HG03066 (cell line): Measurements from ENCODE around the gene LMOD1.
"Not testable (repeated sequence)": the region's sequence is repeated elsewhere in the genome, so short reads cannot be mapped to it uniquely, and the experiment has no call there.

Experiments
- ATAC-seq: cut with Tn5 transposase; IDR thresholded peaks from one replicate; pipeline ENCODE4 v1.9.1; 2021; ENCODE audit warnings: low read depth; ENCODE audit not compliant: unreplicated experiment

Gene LMOD1

DNA sequence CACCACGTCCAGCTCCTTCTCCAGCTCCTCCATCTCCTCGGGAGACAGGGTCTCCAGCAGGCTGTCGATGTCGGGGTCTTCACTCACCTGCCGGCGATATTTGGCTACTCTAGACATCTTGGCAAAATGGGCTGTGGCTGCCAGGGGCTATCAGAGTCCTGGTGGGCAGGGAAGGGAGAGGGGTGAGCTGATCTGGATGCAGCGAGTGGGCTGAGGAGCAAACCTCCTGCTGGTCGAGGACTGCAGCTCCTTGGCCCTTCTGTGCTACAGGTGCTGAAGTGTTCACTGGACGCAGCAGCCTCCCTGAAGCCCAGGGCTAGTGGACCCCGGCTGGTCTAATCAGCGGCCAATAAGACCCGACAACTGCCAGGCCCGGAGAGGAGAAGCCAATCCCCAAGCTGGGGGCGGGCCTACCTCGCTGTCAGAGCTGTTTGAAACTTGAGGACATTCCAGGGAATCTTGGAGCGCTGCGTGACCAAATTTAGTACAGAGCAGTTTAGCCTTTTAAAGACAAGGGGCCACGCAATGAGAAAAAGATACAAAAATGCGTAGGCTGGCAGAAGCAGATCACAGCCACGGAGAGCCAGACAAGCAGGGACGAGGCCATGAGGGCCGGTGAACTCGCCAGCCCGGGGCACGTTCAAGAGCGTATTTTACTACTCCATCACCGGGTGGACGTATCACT lies at the start of gene LMOD1:
TSS of gene LMOD1 (minus strand) at position 325 of the 685 bp plus-strand sequence. CDS start at position 117, 208 bp downstream.
- ATAC-seq: no peak

DNA sequence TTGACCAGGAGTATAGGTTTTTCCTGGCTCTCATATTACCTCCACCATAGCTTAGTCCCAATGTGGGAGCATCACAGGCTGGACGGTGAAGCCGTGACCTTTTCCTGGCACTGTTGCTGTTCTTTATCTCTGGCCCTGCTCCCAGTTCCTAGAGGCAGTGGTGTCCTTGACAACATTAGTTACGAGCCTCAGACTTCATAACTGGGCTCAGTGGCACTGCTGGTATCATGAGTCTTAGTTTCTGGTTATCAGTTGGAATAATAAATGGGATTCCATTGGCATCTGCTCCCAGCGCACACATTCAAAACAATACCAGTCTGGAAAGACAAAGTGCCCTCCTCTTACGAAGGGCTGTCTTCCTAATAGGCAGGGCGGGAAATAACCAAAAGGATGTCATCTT lies 44.1 kb upstream of the LMOD1 start:
- ATAC-seq: no peak

DNA sequence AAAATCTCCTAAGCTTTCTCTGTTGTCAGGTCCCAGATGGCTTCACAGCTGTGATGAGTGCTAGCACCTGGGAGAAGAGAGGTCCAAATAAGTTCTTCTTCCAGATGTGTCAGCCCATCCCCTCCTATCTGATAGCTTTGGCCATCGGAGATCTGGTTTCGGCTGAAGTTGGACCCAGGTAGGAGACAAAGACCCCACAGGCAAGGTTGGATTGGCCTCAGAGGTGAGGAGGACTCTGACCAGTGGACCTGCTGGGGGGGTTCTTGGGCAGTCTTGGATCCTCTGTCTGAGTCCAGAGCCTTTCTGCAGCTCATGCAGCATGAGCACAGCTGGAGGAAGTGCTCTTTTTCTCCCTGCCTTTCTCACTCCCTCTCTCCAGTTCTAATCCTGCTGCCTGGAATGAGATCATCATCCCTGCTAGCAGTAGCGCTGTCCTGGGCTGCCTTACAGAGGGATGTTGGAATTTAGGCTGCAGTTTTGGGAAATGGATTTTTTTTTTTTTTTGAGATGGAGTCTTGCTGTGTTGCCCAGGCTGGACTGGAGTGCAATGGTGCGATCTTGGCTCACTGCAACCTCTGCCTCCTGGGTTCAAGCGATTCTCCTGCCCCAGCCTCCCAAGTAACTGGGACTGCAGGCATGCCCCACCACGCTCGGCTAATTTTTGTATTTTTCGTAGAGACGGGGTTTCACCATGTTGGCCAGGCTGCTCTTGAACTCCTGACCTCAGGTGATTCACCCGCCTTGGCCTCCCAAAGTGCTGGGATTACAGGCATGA lies 43.2 kb upstream of the LMOD1 start:
- ATAC-seq: no peak

DNA sequence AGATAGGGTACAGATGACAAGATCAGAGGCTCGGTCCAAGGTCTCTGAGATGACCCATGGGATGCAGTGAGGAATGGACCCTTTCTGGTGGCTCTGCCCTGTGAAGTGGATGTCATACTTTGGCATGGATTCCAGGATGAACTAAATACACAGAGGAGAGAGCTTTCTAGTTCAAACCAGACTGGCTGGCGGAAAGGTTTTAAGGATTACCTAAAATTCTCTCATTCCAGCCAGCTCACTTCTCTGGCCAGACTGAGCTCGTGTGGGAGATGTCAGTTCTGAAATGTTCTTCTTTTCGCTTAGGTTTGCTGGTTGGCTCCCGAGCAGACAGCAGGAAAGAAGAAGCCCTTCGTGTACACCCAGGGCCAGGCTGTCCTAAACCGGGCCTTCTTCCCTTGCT lies 42.3 kb upstream of the LMOD1 start:
- no peak for ATAC-seq

DNA sequence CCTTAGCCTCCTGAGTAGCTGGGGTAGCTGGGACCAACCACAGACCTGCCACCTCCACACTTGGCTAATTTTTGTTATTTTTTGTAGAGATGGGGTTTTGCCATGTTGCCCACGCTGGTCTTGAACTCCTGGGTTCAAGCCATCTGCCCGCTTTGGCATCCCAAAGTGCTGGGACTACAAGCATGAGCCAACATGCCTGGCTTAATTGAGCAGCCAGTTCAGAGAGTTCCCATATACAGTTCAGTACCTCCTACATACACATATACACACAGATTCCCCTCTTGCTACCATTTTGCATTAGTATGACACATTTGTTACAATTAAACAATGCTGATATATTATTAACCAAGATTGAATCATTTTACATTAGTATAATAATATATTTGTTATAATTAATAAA lies 39.0 kb upstream of the LMOD1 start:
- no peak for ATAC-seq

DNA sequence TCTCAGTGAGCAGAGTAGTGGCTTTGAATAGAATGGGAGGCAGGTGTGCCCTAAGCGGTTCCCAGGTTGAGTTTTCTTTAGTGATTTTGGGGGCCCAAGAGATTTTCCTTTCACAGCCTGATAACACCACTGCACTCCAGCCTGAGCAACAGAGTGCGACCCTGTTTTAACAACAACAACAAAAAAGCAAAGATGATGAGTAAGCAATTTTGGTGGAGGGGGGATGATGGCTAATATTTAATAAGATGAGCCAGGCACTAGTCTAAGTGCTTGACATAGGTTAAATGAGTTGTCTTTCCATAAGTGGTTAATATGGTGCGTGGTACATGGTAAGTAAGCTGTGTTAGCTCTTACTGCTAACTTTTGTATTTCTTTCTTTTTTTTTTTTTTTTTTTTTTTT lies 38.1 kb upstream of the LMOD1 start:
- ATAC-seq: no peak

DNA sequence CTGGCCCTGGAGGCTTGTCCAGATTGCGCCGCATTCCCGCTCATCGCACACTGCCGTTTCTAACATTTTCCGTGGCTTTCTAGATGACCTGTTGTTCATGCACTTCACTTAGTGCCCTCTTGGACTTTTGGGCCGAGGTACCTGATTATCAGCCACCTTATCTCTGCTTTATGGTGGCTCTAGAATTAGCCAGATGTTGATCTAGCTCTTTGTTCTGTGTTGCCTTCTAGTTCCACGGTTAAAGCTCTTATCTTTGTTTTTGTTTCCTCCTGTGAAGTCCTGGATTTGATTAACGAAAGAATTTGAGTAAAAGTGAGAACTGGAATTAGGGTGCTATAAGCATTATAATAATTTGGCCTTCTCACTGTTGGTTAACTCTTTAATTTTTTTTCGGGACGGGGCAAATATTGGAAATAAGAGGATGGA lies 37.0 kb upstream of the LMOD1 start:
- ATAC-seq: no peak

DNA sequence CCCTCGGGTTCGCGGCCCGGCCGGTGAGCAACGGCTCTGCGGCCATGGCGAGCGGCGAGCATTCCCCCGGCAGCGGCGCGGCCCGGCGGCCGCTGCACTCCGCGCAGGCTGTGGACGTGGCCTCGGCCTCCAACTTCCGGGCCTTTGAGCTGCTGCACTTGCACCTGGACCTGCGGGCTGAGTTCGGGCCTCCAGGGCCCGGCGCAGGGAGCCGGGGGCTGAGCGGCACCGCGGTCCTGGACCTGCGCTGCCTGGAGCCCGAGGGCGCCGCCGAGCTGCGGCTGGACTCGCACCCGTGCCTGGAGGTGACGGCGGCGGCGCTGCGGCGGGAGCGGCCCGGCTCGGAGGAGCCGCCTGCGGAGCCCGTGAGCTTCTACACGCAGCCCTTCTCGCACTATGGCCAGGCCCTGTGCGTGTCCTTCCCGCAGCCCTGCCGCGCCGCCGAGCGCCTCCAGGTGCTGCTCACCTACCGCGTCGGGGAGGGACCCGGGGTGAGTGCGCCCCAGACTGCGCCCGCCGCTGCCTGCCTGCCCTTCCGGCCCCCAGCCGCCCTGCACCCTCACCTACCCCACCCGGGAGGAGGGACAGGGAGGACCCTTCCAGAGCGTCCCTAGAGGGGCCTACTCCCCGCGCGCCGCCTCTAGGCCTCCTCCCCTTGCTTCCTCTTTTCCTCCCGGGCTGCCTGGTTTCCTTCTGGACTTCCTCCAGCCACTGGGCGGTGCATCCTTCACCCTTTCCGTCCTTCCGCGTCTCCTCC lies 36.5 kb upstream of the LMOD1 start, which contains the start of gene RNPEP:
TSS of gene RNPEP (plus strand) at position 26 of the 757 bp plus-strand sequence. CDS start at position 45, 19 bp downstream.
- peak; percentile 68 for ATAC-seq

DNA sequence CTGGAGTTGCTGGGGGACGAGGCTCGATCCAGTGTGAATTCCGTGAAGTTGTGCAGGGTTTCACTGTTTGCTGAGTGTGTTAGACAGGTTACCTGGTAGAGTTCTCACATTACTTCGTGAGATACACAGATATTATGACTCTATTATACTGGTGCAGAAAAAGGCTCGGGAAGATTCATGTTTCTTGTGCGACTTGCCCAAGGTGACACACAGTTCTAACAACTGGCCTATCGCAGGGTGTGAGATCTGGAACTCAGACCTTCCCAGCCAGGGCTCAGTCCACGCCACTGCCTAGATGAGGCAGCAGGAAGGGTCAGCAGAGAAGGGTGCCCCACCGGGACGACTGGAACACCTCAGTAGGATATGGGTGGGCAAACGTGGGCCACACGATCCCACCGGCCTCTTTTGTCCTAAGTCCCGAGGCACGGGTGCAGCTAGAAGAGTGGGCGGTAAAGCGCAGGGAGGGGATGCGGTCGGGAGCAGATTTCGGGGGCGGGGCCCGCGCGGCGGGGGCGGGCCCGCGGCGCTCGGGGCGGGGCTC lies 35.8 kb upstream of the LMOD1 start:
- ATAC-seq: peak; percentile 25

DNA sequence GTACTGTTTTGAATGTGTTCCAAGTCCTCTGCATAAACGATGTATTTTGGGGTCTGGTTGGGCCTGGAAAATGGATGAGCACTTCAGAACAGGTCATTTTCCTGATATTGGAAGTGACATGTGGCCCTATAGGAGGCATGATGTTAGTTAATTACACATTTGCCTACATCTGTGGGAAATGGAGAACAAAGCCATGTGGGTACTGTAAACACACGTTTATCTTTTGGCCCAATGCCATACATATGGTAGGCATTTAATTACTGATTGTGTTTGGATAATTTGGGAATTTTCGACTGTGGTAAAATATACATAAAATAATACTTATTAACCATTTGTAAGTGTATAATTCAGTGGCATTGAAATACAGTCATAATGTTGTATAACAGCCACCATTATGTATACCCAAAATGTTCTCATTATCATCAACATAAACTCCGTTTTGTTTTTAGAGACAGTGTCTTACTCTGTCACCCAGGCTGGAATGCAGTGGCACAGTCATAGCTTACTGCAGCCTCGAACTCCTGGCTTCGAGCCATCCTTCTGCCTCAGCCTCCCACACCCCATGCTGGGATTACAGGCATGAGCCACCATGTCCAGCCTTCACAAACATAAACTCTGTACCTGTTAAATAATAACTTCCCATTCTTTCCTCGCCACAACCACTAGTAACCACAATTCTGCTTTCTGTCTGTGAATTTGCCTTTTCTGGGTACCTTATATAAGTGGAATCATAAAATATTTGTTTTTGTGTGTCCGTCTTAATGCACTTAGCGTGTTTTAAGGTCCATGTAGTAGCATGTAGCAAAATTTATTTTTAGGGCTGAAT lies 24.2 kb upstream of the LMOD1 start:
- no peak for ATAC-seq

DNA sequence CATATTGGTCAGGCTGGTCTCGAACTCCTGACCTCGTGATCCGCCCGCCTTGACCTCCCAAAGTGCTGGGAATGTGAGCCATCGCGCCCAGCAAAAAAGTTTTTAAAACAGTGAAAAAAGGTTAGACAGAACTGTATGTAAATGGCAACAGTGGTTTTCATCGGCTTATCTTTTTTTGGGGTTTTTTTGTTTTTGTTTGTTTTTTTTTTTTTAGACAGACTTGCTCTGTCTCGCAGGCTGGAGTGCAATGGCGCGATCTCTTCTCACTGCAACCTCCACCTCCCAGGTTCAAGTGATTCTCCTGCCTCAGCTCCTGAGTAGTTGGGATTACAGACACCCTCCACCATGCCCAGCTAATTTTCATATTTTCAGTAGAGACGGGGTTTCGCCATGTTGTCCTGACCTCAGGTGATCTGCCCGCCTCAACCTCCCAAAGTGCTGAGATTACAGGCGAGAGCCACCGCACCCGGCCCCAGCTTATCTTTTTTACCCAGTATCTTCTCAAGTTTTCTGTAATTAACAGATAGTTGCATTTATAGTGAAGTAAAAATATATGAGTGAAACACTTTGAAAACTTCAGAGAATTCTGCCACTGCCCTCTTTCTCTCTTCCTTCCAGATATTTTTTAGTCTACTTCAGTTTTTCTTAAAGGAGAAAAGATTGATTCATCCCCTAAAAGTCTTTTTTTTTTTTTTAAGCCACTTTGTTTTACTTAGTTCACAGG lies 22.0 kb upstream of the LMOD1 start:
- ATAC-seq: no peak

DNA sequence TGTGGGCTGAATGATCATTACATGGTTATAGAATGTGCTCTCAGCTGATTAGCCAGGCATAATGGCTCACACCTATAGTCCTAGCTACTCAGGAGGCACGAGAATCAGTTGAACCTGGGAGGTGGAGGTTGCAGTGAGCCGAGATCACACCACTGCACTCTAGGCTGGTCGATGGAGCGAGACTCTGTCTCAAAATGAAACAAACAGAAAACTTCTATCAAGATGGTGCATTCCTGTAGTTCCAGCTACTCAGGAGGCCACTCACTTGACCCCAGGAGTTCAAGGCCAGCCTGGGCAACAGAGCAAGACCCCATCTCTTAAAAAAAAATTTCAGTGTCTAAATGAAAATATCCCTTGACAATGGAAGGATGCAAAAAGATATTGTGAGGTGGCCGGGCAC lies 19.8 kb upstream of the LMOD1 start:
- no peak for ATAC-seq

DNA sequence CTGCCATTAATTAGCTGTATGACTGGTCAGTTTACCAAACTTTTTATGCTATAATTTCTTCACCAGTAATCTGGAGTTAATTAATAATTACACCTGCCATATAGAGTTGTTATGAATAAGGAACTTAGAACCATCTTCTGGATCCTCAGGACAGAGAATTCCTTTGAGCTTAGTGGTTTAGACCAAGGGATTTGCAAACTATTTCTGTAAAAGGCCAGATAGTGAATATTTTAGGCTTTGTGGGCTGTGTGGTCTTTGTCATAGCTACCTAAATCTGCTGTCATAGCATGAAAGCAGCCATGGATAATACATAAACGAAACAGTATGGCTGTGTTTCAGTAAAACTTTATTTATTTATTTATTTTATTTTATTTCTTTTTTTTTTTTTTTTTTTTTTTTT lies 17.9 kb upstream of the LMOD1 start:
- no peak for ATAC-seq

DNA sequence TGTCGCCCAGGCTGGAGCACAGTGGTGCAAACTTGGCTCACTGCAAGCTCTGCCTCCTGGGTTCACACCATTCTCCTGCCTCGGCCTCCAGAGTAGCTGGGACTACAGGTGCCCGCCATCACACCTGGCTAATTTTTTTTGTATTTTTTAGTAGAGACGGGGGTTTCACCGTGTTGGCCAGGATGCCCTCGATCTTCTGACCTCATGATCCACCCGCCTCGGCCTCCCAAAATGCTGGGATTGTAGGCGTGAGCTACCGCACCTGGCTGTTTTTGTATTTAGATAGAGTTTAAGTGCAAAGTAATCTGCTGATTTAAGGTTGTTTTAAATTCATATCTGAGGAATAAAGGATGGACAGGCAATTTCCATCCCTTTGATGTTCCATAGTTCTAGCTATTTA lies 16.0 kb upstream of the LMOD1 start:
- ATAC-seq: not testable (repeated sequence)

DNA sequence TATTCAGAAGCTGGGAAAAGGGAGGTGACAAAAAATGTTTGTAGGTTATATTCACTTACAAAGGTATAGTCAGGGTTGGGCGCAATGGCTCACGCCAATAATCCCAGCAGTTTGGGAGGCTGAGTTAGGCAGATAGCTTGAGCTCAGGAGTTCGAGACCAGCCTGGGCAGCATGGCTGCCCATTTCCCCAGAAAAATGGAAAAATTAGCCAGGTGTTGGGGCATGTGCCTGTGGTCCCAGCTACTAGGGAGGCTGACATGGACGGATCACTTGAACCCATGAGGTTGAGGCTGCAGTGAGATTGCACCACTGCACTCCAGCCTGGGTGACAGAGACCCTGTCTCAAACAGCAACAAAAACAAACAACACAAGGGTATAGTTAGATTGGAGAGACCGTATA lies 12.0 kb upstream of the LMOD1 start:
- no peak for ATAC-seq

DNA sequence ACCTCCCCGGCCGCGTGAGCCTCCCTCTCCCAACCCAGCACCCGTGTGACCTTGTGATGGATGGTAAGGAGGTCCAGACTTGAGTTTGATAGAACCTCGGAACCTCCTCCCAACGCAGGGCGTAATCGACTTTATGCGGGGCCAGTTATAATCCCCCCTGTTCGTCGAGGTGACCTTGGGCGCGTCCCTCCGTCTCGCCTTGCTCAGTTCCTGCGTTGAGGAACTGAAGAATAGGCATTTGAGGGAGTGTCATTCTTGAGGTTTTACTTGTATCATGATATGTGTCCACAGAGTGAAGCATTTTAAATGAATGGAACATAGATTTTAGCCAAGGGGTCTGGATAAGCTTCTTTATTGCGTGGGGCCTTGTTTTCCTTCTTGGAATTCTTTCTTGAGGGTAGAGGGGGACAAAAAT lies 9.4 kb upstream of the LMOD1 start:
- peak; percentile 36 for ATAC-seq

DNA sequence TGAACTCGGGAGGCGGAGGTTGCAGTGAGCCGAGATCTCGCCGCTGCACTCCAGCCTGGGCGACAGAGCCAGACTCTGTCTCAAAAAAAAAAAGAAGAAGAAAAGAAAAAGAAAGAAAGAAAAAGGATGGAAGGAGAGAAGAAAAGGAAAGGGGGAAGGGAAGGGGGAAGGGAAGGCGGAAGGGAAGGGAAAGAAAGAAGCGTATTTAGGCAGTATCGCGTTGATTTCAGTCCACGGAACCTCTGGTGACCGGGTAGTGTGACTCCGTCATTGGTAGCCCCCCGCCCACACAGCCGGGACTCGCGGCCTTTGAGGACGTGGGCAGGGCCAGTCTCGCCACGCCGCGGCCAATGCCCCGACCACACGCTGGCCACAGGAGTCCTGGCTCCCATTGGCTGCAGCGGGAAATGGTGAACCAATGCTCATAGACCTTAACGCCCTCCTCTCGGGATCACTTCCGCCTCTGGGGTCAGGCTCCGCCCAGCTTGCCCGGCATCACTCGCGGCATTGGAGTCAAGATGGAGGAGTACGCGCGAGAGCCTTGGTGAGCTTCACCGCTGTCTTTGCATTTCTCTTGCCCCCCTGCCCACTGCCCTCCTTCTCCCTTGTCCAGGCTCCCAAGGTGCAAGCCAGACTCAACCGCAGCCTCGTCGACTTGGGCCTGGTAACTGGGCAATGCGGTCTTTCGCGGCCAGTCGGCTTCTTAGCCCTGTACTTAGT lies 8.8 kb upstream of the LMOD1 start, which contains the start of gene TIMM17A:
TSS of gene TIMM17A (plus strand) at position 495 of the 720 bp plus-strand sequence. CDS start at position 519, 24 bp downstream.
- ATAC-seq: peak; percentile 98

DNA sequence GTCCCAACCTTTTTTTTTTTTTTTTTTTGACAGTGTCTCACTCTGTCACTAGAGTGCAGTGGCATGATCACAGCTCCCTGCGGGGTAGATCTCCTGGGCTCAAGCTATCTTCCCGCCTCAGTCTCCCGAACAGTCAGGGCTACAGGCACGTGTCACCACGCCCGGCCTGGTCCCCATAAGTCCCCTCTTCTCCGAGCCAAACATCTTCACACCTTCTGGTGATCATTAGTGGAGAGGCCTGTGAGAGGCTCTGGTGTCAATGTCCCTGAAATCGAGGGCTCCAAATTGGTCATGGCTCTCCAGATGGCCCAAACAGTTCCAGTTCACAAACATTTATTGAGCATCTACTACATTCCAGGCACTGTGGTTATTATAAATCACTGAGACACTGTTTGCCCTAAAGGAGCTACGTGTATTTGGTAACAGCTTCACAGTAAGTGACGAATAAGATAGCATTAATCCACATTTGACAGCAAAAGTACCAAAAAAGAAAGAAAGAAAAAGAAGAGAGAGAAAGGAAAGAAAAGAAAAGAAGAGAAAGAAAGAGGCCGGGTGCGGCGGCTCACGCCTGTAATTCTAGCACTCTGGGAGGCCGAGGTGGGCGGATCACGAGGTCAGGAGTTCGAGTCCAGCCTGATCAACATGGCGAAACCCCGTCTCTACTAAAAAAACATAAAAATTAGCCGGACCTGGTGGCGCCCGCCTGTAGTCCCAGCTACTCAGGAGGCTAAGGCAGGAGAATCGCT lies 8.1 kb upstream of the LMOD1 start:
- ATAC-seq: no peak
